Lower leg skin (tissue), 4 donors: Measurements from ENCODE around the gene RBM22. TPM values are rescaled to one million over a fixed set of nuclear protein-coding genes. Genes with fewer than 3 reads are reported as not detected.
"Not testable (repeated sequence)": the region's sequence is repeated elsewhere in the genome, so short reads cannot be mapped to it uniquely, and the experiment has no call there.

ENCODE experiments used
- DNase-seq, 2 donors: peaks; one replicate each; pipeline ENCODE4 v3.0.0-alpha.2; 2019; ENCODE audit warnings: low spot score in 2 of 2
- H3K4me3 ChIP-seq: fragments of 200-600 bp; sonication (generic); 2 replicates; pipeline ENCODE4 v1.5.1; 2017; ENCODE audit warnings: mild to moderate bottlenecking, low read depth; ENCODE audit not compliant: poor library complexity, severe bottlenecking
- POLR2A ChIP-seq, 2 donors: fragments of 450-650 bp; IDR thresholded peaks; one replicate each; pipeline ENCODE4 v1.6.1; 2016 to 2017; ENCODE audit warnings: antibody characterized with exemption in 2 of 2, mild to moderate bottlenecking in 1 of 2, moderate library complexity in 1 of 2
- WGBS, 2 donors: methylation state at CpG; one replicate each; pipeline ENCODE4 v1.1.5; 2018; 5-methylcytosine and 5-hydroxymethylcytosine counted together
- intact Hi-C: fragments of 100-400 bp; cut with DNase I; formaldehyde crosslinking; loops from one replicate; pipeline ENCODE4 v1.15.0; 2023; ENCODE audit warnings: low total_unique reads
- total RNA-seq, 4 donors: library from RNA; depleted of rRNA; stranded (reverse); fragments of >200 nt; gene quantifications; one replicate each; pipeline ENCODE4 v1.1.0, GENCODE V29; 2016
- TF ChIP-seq, protein P1 (sequence below), 3 donors: fragments of 450-650 bp; IDR thresholded peaks; one replicate each; pipeline ENCODE4 v1.5.1; 2016; ENCODE audit warnings: antibody characterized with exemption in 3 of 3, mild to moderate bottlenecking in 3 of 3, moderate library complexity in 2 of 3

Gene RBM22
- 10 to 100 TPM; 27.6 to 38.6 (median 35.9) TPM for total RNA-seq

DNA sequence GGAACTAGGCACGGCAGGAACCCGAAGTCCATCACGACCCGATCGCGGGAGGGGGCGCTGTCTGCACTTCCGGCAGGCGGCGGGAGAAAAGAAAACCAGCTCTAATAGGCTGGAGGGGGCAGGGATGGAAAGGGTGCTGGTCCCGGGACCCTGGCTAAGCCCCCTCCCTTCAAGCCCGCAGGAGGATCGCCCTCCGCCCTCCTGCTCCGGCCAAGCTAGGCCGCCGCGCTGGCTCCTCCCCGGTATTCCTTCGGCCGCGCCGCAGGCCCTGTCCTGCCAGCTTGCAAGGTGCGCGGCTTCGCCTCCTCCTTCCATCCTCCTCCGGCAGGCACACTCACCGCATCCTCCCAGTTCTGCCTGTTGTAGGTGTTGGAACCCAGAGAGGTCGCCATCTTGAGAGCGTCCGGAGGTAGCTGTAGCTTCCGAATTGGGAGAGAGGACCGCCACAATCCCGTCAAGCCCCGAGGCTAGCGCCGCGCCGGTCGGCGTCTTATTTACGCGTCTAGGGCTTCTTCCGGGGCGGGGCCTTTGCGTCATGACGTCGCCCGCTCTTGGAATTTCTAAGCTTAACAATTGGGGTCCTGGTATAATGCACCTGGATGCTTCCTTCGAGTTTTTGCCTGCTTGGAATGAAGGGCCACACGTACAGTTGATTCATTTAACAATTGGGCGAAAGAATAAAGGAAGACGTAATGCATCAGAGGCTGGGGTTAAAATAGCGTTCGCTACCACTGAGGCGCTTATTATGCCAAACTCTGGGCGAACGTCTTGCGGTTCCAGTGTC is at the start of gene RBM22:
Gene RBM22, minus strand, starts transcription at position 469 of the 784 bp plus-strand sequence. Its CDS starts 77 bp downstream, at position 392.
- WGBS, 2 donors = 1% methylated on average over 54 to 58 of the region's 59 CpGs
- TF ChIP-seq, protein P1, sequence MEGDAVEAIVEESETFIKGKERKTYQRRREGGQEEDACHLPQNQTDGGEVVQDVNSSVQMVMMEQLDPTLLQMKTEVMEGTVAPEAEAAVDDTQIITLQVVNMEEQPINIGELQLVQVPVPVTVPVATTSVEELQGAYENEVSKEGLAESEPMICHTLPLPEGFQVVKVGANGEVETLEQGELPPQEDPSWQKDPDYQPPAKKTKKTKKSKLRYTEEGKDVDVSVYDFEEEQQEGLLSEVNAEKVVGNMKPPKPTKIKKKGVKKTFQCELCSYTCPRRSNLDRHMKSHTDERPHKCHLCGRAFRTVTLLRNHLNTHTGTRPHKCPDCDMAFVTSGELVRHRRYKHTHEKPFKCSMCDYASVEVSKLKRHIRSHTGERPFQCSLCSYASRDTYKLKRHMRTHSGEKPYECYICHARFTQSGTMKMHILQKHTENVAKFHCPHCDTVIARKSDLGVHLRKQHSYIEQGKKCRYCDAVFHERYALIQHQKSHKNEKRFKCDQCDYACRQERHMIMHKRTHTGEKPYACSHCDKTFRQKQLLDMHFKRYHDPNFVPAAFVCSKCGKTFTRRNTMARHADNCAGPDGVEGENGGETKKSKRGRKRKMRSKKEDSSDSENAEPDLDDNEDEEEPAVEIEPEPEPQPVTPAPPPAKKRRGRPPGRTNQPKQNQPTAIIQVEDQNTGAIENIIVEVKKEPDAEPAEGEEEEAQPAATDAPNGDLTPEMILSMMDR (IDR thresholded peaks at IDR 0.05) = peak in 1 of 3 donors; percentile 55
- no peak for TF ChIP-seq POLR2A (IDR thresholded peaks at IDR 0.05)
- peak; percentile 94 to 99 for DNase-seq
- peak within 1 kb of the TSS; percentile 99 for H3K4me3 ChIP-seq
- intact Hi-C loops = no loop called here

DNA sequence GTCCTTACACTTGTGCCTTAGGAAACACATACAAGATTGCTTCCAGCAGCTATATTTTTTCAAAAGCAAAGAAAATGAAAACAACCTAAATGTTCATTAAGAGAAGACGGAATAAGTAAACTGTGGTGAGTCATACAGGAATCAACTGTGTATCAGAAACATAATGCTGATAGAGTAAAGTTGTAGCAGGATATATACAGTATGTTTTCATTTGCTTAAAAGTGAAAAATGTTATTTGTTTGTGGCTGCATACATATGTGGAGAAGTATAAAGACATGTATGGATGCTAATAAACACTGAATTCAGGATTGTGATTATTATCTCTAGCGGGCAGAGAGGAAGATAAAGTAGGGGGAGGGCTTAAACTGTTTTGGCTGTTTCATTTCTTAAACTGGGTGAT is 49.6 kb upstream of the RBM22 start:
- TF ChIP-seq, protein P1 (IDR thresholded peaks at IDR 0.05) = no peak
- TF ChIP-seq POLR2A (IDR thresholded peaks at IDR 0.05) = no peak
- H3K4me3 ChIP-seq = no peak overlapping the region
- no peak for DNase-seq
- 76 to 80% methylated on average over 2 of the region's 2 CpGs for WGBS, 2 donors
- intact Hi-C loops = no loop called here

- DNase-seq, H3K4me3 ChIP-seq, intact Hi-C loops: not testable (repeated sequence)
- 91 to 92% methylated on average over 9 of the region's 9 CpGs for WGBS, 2 donors
These were observed 42.3 kb upstream of the RBM22 start for GRCh38 chr5:150743142-150743488.

- 95 to 98% methylated on average over 18 of the region's 18 CpGs for WGBS, 2 donors
- DNase-seq, intact Hi-C loops, H3K4me3 ChIP-seq: not testable (repeated sequence)
These were observed 41.7 kb upstream of the RBM22 start for GRCh38 chr5:150742455-150743141.

GRCh38 chr5:150740992-150741391 is 40.1 kb upstream of the RBM22 start:
- TF ChIP-seq, protein P1 (IDR thresholded peaks at IDR 0.05) = no peak
- intact Hi-C loops = no loop called here
- DNase-seq = no peak
- no peak overlapping the region for H3K4me3 ChIP-seq

- H3K4me3 ChIP-seq = no peak overlapping the region
- 94 to 96% methylated on average over 7 of the region's 7 CpGs for WGBS, 2 donors
- intact Hi-C loops = no loop called here
- TF ChIP-seq POLR2A (IDR thresholded peaks at IDR 0.05) = no peak
- TF ChIP-seq, protein P1 (IDR thresholded peaks at IDR 0.05) = no peak
- DNase-seq = no peak
These were observed 38.0 kb upstream of the RBM22 start for GRCh38 chr5:150738862-150739261.
